ENCODE results near the gene DGKD. TPM values are rescaled to one million over a fixed set of nuclear protein-coding genes. Genes with fewer than 3 reads are reported as not detected.

DGKD gene
- total and polyA plus RNA-seq, 10 of the 15 experiments (the other 5 are each of a cell fraction or from before 2014, with no cell fraction given): 2.7 to 81.9 (median 27.0) TPM

DNA sequence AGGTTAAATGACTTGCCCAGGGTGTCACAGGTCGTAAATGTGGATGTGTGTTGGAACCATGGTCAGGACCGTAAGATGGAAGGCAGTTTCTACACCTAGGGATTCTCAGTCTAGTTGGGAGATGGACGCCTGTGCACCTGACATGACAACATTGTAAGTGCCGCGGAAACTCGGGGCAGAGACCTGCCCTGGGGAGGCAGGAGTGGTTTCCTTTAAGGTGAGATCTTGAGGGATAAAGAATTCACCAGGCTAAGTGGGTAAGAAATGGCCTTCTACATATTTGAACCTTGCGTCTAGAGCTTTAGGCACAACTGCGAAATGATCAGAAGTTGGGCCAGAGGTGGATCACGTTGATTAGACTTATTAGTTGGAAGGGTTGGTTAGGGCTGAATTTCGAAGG lies 1.6 kb downstream of the DGKD start:
- TF ChIP-seq NFYB (IDR thresholded peaks at IDR 0.05; ENCODE audit: insufficient read depth, low read depth, low read length) (no peak), ZNF622 (IDR thresholded peaks at IDR 0.05) (no peak), REST (IDR thresholded peaks at IDR 0.05; ENCODE audit: low read depth, low read length) (no peak), RELA (IDR thresholded peaks at IDR 0.05; ENCODE audit: borderline replicate concordance, partially characterized antibody) (no peak), EED (IDR thresholded peaks at IDR 0.05; ENCODE audit: low read depth) (no peak), YY1 (IDR thresholded peaks at IDR 0.05; ENCODE audit: low read depth, low read length) (no peak), RB1 (IDR thresholded peaks at IDR 0.05; ENCODE audit: borderline replicate concordance) (no peak), SREBF1 (IDR thresholded peaks at IDR 0.05; ENCODE audit: low read length) (no peak), RBBP5 (conservative IDR thresholded peaks at IDR 0.05) (no peak), FOXM1 (IDR thresholded peaks at IDR 0.05; ENCODE audit: low read depth, low read length) (no peak), NR2C2 (IDR thresholded peaks at IDR 0.05; ENCODE audit: borderline replicate concordance, control insufficient read depth, insufficient read length, low read depth) (no peak), JUNB (IDR thresholded peaks at IDR 0.05) (no peak)
- in situ Hi-C loops (cut with MboI): no loop called here
- Histone ChIP-seq H3K4me3 (peak overlapping the region; percentile 85), H3K9me3 (replicated peaks; ENCODE audit: control insufficient read depth, insufficient read depth, low read length) (no peaks in the 10 kb centered on the region), H3K4me2 (ENCODE audit: control insufficient read depth, insufficient read depth) (peak overlapping the region; percentile 71), H3K9ac (ENCODE audit: control insufficient read depth, insufficient read depth, low read length) (no peak overlapping the region), H3K27ac (ENCODE audit: control insufficient read depth, insufficient read depth) (no peak overlapping the region), H3K79me2 (ENCODE audit: control insufficient read depth, insufficient read depth, low read length) (peaks cover 59% of the 10 kb centered on the region), H3K4me1 (ENCODE audit: control insufficient read depth, insufficient read depth, low read length) (peaks cover 24% of the 10 kb centered on the region), H3K36me3 (ENCODE audit: control insufficient read depth in 2 of 2, insufficient read depth in 2 of 2, low read length in 1 of 2) (0 out of 4 replicates have a peak, but pooled peaks cover 0 to 4% of the 10 kb centered on the region in 2 experiments), H3K27me3 (replicated peaks in 1 of 2; ENCODE audit: control insufficient read depth in 2 of 2, insufficient read depth in 2 of 2, low read length in 1 of 2) (no peaks in the 10 kb centered on the region), H2AFZ (ENCODE audit: control insufficient read depth, low read depth, low read length) (no peak overlapping the region), H4K20me1 (ENCODE audit: control insufficient read depth, insufficient read depth) (no peaks in the 10 kb centered on the region)
- ATAC-seq (no peak), FAIRE-seq (no peak), DNase-seq (ENCODE audit: low read depth, low spot score) (no peak)
- ChIA-PET RAD21 (ENCODE audit: unreplicated experiment) (no interaction called here), POLR2A (interaction anchor here (0.5 kb wide), 1 partner anchor 265 kb away, joined by 7 read pairs; no protein-coding TSS in a partner anchor), SMC1A (ENCODE audit: uncharacterized antibody, unreplicated experiment) (interaction anchor here (0.8 to 1.5 kb wide), 4 partner anchors 38 to 87 kb away, joined by 3 to 6 read pairs (median 3); no protein-coding TSS in a partner anchor), CTCF (interaction anchor here (1.0 to 2.6 kb wide), 5 partner anchors 10 to 88 kb away, joined by 4 to 21 read pairs (median 5); no protein-coding TSS in a partner anchor)
- TSS peak; percentile 71 for BruUV-seq (replicated peaks)
- intact Hi-C loops (cut with micrococcal nuclease; ENCODE audit: unreplicated experiment): loop anchor here (2.0 kb wide), 1 partner anchor 87 kb away; no protein-coding TSS in a partner anchor
- WGBS (ENCODE audit: insufficient coverage, insufficient replicate concordance, low lambda C conversion rate, missing lambda C conversion rate): 30% methylated on average over 10 of the region's 10 CpGs
